ENCODE measurements around the gene NES. TPM values are rescaled to one million over a fixed set of nuclear protein-coding genes. Genes with fewer than 3 reads are reported as not detected.
A peak's percentile ranks its signal among the peaks of the same experiment; 100 is the strongest.

Gene NES
- 0.01 TPM for polyA plus RNA-seq (2012; ENCODE audit: low read depth, missing spikeins)

GRCh38 chr1:156676820-156677615 is at the start of gene NES:
NES (minus strand) TSS chr1:156677407; CDS start chr1:156677264, 143 bp downstream.
- TF ChIP-seq PAX5 (IDR thresholded peaks at IDR 0.05; ENCODE audit: insufficient read depth, low read length, severe bottlenecking) (no peak), POU2F2 (IDR thresholded peaks at IDR 0.05; ENCODE audit: low read depth, low read length) (no peak), POLR2A (IDR thresholded peaks at IDR 0.05; ENCODE audit: low read depth, low read length) (no peak), POLR2AphosphoS5 (IDR thresholded peaks at IDR 0.05; ENCODE audit: low read depth, low read length) (no peak), TAF1 (IDR thresholded peaks at IDR 0.05; ENCODE audit: low read depth, low read length) (no peak)
- FAIRE-seq (no peak), DNase-seq (ENCODE audit: insufficient read length, low spot score) (no peak)

- DNase-seq (ENCODE audit: insufficient read length, low spot score) (no peak), FAIRE-seq (peak; percentile 72)
- TF ChIP-seq POLR2A (IDR thresholded peaks at IDR 0.05; ENCODE audit: low read depth, low read length) (no peak), POLR2AphosphoS5 (IDR thresholded peaks at IDR 0.05; ENCODE audit: low read depth, low read length) (no peak), POU2F2 (IDR thresholded peaks at IDR 0.05; ENCODE audit: low read depth, low read length) (no peak), PAX5 (IDR thresholded peaks at IDR 0.05; ENCODE audit: insufficient read depth, low read length, severe bottlenecking) (no peak), TAF1 (IDR thresholded peaks at IDR 0.05; ENCODE audit: low read depth, low read length) (no peak), SPI1 (IDR thresholded peaks at IDR 0.05; ENCODE audit: low read depth, low read length) (no peak)
These were observed 49.5 kb upstream of the NES start for GRCh38 chr1:156726549-156727226.

GRCh38 chr1:156725683-156726280 is 48.6 kb upstream of the NES start:
- TF ChIP-seq POU2F2 (IDR thresholded peaks at IDR 0.05; ENCODE audit: low read depth, low read length): no peak; the same call in 1 of the 2 replicates
- TF ChIP-seq SPI1 (IDR thresholded peaks at IDR 0.05; ENCODE audit: low read depth, low read length): peak; percentile 99
- no peak for TF ChIP-seq POLR2AphosphoS5 (IDR thresholded peaks at IDR 0.05; ENCODE audit: low read depth, low read length)
- TF ChIP-seq POLR2A (IDR thresholded peaks at IDR 0.05; ENCODE audit: low read depth, low read length): peak; percentile 16; the same call in 1 of the 2 replicates
- TF ChIP-seq TAF1 (IDR thresholded peaks at IDR 0.05; ENCODE audit: low read depth, low read length): no peak
- TF ChIP-seq PAX5 (IDR thresholded peaks at IDR 0.05; ENCODE audit: insufficient read depth, low read length, severe bottlenecking): no peak
- DNase-seq (ENCODE audit: insufficient read length, low spot score): peak; percentile 67
- peak; percentile 85 for FAIRE-seq

GRCh38 chr1:156721535-156721934 is 44.3 kb upstream of the NES start:
- no peak for FAIRE-seq
- no peak for TF ChIP-seq SPI1 (IDR thresholded peaks at IDR 0.05; ENCODE audit: low read depth, low read length)
- no peak for TF ChIP-seq POLR2A (IDR thresholded peaks at IDR 0.05; ENCODE audit: low read depth, low read length)
- TF ChIP-seq POLR2AphosphoS5 (IDR thresholded peaks at IDR 0.05; ENCODE audit: low read depth, low read length): no peak
- TF ChIP-seq POU2F2 (IDR thresholded peaks at IDR 0.05; ENCODE audit: low read depth, low read length): no peak
- TF ChIP-seq PAX5 (IDR thresholded peaks at IDR 0.05; ENCODE audit: insufficient read depth, low read length, severe bottlenecking): no peak
- no peak for TF ChIP-seq TAF1 (IDR thresholded peaks at IDR 0.05; ENCODE audit: low read depth, low read length)

GRCh38 chr1:156721131-156721530 is 43.9 kb upstream of the NES start:
- no peak for DNase-seq (ENCODE audit: insufficient read length, low spot score)
- TF ChIP-seq POLR2A (IDR thresholded peaks at IDR 0.05; ENCODE audit: low read depth, low read length) (no peak), POU2F2 (IDR thresholded peaks at IDR 0.05; ENCODE audit: low read depth, low read length) (no peak), POLR2AphosphoS5 (IDR thresholded peaks at IDR 0.05; ENCODE audit: low read depth, low read length) (0 out of 2 replicates have a peak, but pooled peaks have one; percentile 27)
- FAIRE-seq: no peak

More at GRCh38 chr1:156721535-156721934, 44.3 kb upstream of the NES start:
- DNase-seq (ENCODE audit: insufficient read length, low spot score): no peak

- FAIRE-seq: no peak
- DNase-seq (ENCODE audit: insufficient read length, low spot score): no peak
- TF ChIP-seq TAF1 (IDR thresholded peaks at IDR 0.05; ENCODE audit: low read depth, low read length) (no peak), POU2F2 (IDR thresholded peaks at IDR 0.05; ENCODE audit: low read depth, low read length) (no peak)
These were observed 40.1 kb upstream of the NES start for GRCh38 chr1:156717351-156717750.

GRCh38 chr1:156714830-156715229 is 37.6 kb upstream of the NES start:
- DNase-seq (ENCODE audit: insufficient read length, low spot score): no peak
- no peak for TF ChIP-seq POU2F2 (IDR thresholded peaks at IDR 0.05; ENCODE audit: low read depth, low read length)
- no peak for TF ChIP-seq TAF1 (IDR thresholded peaks at IDR 0.05; ENCODE audit: low read depth, low read length)
- TF ChIP-seq PAX5 (IDR thresholded peaks at IDR 0.05; ENCODE audit: insufficient read depth, low read length, severe bottlenecking): no peak
- TF ChIP-seq POLR2A (IDR thresholded peaks at IDR 0.05; ENCODE audit: low read depth, low read length): no peak
- no peak for TF ChIP-seq POLR2AphosphoS5 (IDR thresholded peaks at IDR 0.05; ENCODE audit: low read depth, low read length)
- no peak for TF ChIP-seq SPI1 (IDR thresholded peaks at IDR 0.05; ENCODE audit: low read depth, low read length)
- FAIRE-seq: no peak

GRCh38 chr1:156712626-156713025 is 35.4 kb upstream of the NES start:
- DNase-seq (ENCODE audit: insufficient read length, low spot score) (no peak), FAIRE-seq (no peak)
- TF ChIP-seq POLR2A (IDR thresholded peaks at IDR 0.05; ENCODE audit: low read depth, low read length) (no peak), POU2F2 (IDR thresholded peaks at IDR 0.05; ENCODE audit: low read depth, low read length) (no peak), SPI1 (IDR thresholded peaks at IDR 0.05; ENCODE audit: low read depth, low read length) (no peak), TAF1 (IDR thresholded peaks at IDR 0.05; ENCODE audit: low read depth, low read length) (no peak), PAX5 (IDR thresholded peaks at IDR 0.05; ENCODE audit: insufficient read depth, low read length, severe bottlenecking) (no peak), POLR2AphosphoS5 (IDR thresholded peaks at IDR 0.05; ENCODE audit: low read depth, low read length) (no peak)

Measured in GM12891 (cell line).